ENCODE data around the gene GEMIN8. TPM values are rescaled to one million over a fixed set of nuclear protein-coding genes. Genes with fewer than 3 reads are reported as not detected.

Gene GEMIN8
- total RNA-seq, 1 experiment from 2014 or later: 7.7 TPM

DNA sequence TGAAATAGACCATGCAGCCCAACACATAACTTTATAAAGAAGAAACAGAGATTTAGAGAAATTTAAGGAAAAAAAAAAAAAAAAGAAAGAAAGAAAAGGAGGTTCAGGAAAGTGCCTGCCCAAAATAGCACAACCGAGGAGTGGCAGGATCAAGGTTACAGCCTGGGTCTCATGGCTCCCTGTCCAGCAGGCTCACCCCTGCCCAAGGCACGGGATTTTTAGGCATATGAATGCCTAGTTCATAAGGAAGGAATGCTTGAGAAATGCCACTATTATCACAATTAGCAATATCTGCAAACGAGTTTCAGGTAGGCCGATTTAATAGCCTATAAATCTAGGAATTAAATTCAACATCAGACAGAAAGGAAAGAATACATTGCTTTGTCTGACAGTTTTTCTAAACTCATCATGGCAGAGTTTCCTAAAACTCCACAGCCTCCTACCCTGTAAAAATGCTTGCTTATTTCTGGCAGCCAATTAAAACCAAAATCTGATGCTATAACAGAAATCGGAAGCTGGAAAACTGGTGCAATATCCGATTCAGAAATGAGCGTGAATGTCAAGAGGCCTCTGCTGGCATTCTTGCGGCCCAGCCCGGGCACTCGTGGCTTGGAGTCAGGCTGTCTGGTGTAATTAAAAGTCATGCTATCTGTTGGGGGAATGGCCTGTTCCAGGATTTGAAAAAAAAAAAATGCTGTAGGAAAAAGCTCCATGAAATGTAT, 63.5 kb downstream of the GEMIN8 start:
- no peak overlapping the region for H3K4me3 ChIP-seq (ENCODE audit: low read depth, low read length)
- TF ChIP-seq, protein P1, sequence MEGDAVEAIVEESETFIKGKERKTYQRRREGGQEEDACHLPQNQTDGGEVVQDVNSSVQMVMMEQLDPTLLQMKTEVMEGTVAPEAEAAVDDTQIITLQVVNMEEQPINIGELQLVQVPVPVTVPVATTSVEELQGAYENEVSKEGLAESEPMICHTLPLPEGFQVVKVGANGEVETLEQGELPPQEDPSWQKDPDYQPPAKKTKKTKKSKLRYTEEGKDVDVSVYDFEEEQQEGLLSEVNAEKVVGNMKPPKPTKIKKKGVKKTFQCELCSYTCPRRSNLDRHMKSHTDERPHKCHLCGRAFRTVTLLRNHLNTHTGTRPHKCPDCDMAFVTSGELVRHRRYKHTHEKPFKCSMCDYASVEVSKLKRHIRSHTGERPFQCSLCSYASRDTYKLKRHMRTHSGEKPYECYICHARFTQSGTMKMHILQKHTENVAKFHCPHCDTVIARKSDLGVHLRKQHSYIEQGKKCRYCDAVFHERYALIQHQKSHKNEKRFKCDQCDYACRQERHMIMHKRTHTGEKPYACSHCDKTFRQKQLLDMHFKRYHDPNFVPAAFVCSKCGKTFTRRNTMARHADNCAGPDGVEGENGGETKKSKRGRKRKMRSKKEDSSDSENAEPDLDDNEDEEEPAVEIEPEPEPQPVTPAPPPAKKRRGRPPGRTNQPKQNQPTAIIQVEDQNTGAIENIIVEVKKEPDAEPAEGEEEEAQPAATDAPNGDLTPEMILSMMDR (IDR thresholded peaks at IDR 0.05; ENCODE audit: insufficient read depth in 1 of 2, low read depth in 1 of 2, low read length in 1 of 2, severe bottlenecking in 1 of 2, unreplicated experiment in 1 of 2): no peak
- BruUV-seq (replicated peaks): no TSS peak
- H3K27me3 Mint-ChIP-seq (ENCODE audit: insufficient read depth, unreplicated experiment): peaks cover 5% of the 10 kb centered on the region
- POLR2A ChIA-PET: no interaction called here
- DNase-seq: no peak
- no peaks in the 10 kb centered on the region for H3K9me3 ChIP-seq
- no peak overlapping the region for H3K4me3 Mint-ChIP-seq (ENCODE audit: unreplicated experiment)
- H3K27ac Mint-ChIP-seq (ENCODE audit: unreplicated experiment): no peak overlapping the region
- intact Hi-C loops (cut with micrococcal nuclease; ENCODE audit: unreplicated experiment): no loop called here
- H3K9me3 Mint-ChIP-seq (ENCODE audit: unreplicated experiment): no peaks in the 10 kb centered on the region
- no peaks in the 10 kb centered on the region for H3K36me3 ChIP-seq (ENCODE audit: control insufficient read depth, insufficient read depth, low read length)
- H3K4me1 ChIP-seq: no peaks in the 10 kb centered on the region
- no peaks in the 10 kb centered on the region for H3K36me3 Mint-ChIP-seq (ENCODE audit: insufficient read depth, unreplicated experiment)
- H3K4me1 Mint-ChIP-seq (ENCODE audit: low read depth, unreplicated experiment): no peaks in the 10 kb centered on the region
- CTCF ChIA-PET: no interaction called here
- no peaks in the 10 kb centered on the region for H3K27me3 ChIP-seq (replicated peaks; ENCODE audit: control insufficient read depth, insufficient read depth, low read length)

DNA sequence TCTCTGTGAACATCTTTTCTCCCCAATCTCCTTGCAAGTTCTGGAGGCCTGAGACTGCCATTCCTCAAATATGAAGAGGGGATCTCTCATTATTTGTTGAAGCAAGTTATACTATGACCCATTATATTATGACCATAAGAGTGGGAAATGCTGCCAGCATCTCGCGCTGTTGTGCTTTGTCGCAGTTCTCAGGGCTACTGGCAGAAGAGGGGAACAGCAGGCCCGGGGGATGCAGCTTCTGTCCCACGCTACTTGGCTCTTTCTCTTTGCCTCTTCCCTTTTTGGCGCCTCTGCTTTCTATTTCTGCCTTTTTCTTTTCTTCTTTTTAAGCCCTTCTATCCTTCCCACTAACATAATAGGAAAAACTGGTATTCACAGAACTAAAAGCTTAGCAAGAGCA, 64.2 kb downstream of the GEMIN8 start:
- no peaks in the 10 kb centered on the region for H3K36me3 Mint-ChIP-seq (ENCODE audit: insufficient read depth, unreplicated experiment)
- BruUV-seq (replicated peaks): no TSS peak
- no peak overlapping the region for H3K27ac Mint-ChIP-seq (ENCODE audit: unreplicated experiment)
- CTCF ChIA-PET: no interaction called here
- TF ChIP-seq, protein P1 (IDR thresholded peaks at IDR 0.05; ENCODE audit: insufficient read depth in 1 of 2, low read depth in 1 of 2, low read length in 1 of 2, severe bottlenecking in 1 of 2, unreplicated experiment in 1 of 2): no peak
- intact Hi-C loops (cut with micrococcal nuclease; ENCODE audit: unreplicated experiment): no loop called here
- H3K4me1 Mint-ChIP-seq (ENCODE audit: low read depth, unreplicated experiment): no peaks in the 10 kb centered on the region
- H3K36me3 ChIP-seq (ENCODE audit: control insufficient read depth, insufficient read depth, low read length): no peaks in the 10 kb centered on the region
- peaks cover 5% of the 10 kb centered on the region for H3K27me3 Mint-ChIP-seq (ENCODE audit: insufficient read depth, unreplicated experiment)
- POLR2A ChIA-PET: no interaction called here
- H3K4me3 ChIP-seq (ENCODE audit: low read depth, low read length): no peak overlapping the region
- H3K4me3 Mint-ChIP-seq (ENCODE audit: unreplicated experiment): no peak overlapping the region
- H3K27me3 ChIP-seq (replicated peaks; ENCODE audit: control insufficient read depth, insufficient read depth, low read length): no peaks in the 10 kb centered on the region
- no peaks in the 10 kb centered on the region for H3K9me3 Mint-ChIP-seq (ENCODE audit: unreplicated experiment)
- no peaks in the 10 kb centered on the region for H3K4me1 ChIP-seq
- no peaks in the 10 kb centered on the region for H3K9me3 ChIP-seq
- no peak for DNase-seq

DNA sequence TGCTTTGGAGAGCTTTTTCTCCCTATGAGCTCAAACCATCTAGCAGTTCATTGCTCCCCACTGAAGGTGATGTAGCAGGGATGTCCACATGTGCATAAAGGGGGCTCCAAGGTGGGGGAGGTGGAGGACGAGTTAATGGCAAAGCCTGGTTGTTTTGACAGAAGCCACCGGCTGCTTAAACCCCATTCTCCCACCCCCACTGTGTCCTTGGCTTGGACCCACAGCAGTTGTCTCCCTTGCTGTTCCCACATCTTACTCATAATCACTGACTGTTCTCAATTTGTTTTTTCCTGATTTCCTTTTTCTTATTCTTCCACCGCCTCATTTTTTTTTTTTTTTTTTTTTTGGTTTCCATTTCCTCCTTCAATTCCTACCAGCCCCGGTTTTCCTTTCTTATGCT, 72.7 kb downstream of the GEMIN8 start:
- Mint-ChIP-seq H3K27me3 (ENCODE audit: insufficient read depth, unreplicated experiment) (peaks cover 10% of the 10 kb centered on the region), H3K4me1 (ENCODE audit: low read depth, unreplicated experiment) (no peaks in the 10 kb centered on the region), H3K9me3 (ENCODE audit: unreplicated experiment) (no peaks in the 10 kb centered on the region), H3K4me3 (ENCODE audit: unreplicated experiment) (no peak overlapping the region), H3K27ac (ENCODE audit: unreplicated experiment) (no peak overlapping the region), H3K36me3 (ENCODE audit: insufficient read depth, unreplicated experiment) (no peaks in the 10 kb centered on the region)
- H3K4me1 ChIP-seq: no peaks in the 10 kb centered on the region
- TF ChIP-seq, protein P1 (IDR thresholded peaks at IDR 0.05; ENCODE audit: insufficient read depth in 1 of 2, low read depth in 1 of 2, low read length in 1 of 2, severe bottlenecking in 1 of 2, unreplicated experiment in 1 of 2): no peak
- H3K9me3 ChIP-seq: no peaks in the 10 kb centered on the region
- BruUV-seq (replicated peaks): no TSS peak
- ChIA-PET CTCF (no interaction called here), POLR2A (no interaction called here)
- intact Hi-C loops (cut with micrococcal nuclease; ENCODE audit: unreplicated experiment): no loop called here
- H3K36me3 ChIP-seq (ENCODE audit: control insufficient read depth, insufficient read depth, low read length): no peaks in the 10 kb centered on the region
- no peak overlapping the region for H3K4me3 ChIP-seq (ENCODE audit: low read depth, low read length)
- no peaks in the 10 kb centered on the region for H3K27me3 ChIP-seq (replicated peaks; ENCODE audit: control insufficient read depth, insufficient read depth, low read length)
- no peak for DNase-seq

Other genes starting within 250 kb of the GEMIN8 start
- 0.09 TPM in 1 of 2 replicates, not detected in the other for gene GPM6B, start 212.8 kb downstream of the GEMIN8 start, total RNA-seq (2022)